Activated naive CD4-positive, alpha-beta T cell treated with anti-CD3 and anti-CD28 coated beads, Interleukin-2, amount 10 ng/mL, durations not matched to agents 7 days and 5 days (primary cell): Measurements from ENCODE around the gene KDM5B.

Source experiments
- CTCF ChIA-PET: fragments of 350-600 bp; sonication (Branson Sonifier 250); formaldehyde crosslinking; loops from one replicate; lab custom pipeline; 2021; ENCODE audit warnings: antibody characterized with exemption; lab: Charles Lee
- DNase-seq: peaks from one replicate; pipeline ENCODE4 v3.0.0-alpha.2; 2020
- H3K27ac Mint-ChIP-seq: one replicate; pipeline ENCODE4 v1.8.0; 2021; ENCODE audit warnings: mild to moderate bottlenecking, moderate library complexity, mixed read lengths
- H3K27me3 Mint-ChIP-seq: one replicate; pipeline ENCODE4 v1.8.0; 2021; ENCODE audit warnings: mild to moderate bottlenecking, mixed read lengths
- H3K36me3 Mint-ChIP-seq: one replicate; pipeline ENCODE4 v1.8.0; 2021; ENCODE audit warnings: mixed read lengths
- H3K4me1 Mint-ChIP-seq: one replicate; pipeline ENCODE4 v1.8.0; 2021; ENCODE audit warnings: mixed read lengths
- H3K4me3 Mint-ChIP-seq: one replicate; pipeline ENCODE4 v1.8.0; 2021; ENCODE audit warnings: mild to moderate bottlenecking, moderate library complexity, mixed read lengths
- H3K9me3 Mint-ChIP-seq: one replicate; pipeline ENCODE4 v1.8.0; 2021; ENCODE audit warnings: mixed read lengths

The KDM5B gene

DNA sequence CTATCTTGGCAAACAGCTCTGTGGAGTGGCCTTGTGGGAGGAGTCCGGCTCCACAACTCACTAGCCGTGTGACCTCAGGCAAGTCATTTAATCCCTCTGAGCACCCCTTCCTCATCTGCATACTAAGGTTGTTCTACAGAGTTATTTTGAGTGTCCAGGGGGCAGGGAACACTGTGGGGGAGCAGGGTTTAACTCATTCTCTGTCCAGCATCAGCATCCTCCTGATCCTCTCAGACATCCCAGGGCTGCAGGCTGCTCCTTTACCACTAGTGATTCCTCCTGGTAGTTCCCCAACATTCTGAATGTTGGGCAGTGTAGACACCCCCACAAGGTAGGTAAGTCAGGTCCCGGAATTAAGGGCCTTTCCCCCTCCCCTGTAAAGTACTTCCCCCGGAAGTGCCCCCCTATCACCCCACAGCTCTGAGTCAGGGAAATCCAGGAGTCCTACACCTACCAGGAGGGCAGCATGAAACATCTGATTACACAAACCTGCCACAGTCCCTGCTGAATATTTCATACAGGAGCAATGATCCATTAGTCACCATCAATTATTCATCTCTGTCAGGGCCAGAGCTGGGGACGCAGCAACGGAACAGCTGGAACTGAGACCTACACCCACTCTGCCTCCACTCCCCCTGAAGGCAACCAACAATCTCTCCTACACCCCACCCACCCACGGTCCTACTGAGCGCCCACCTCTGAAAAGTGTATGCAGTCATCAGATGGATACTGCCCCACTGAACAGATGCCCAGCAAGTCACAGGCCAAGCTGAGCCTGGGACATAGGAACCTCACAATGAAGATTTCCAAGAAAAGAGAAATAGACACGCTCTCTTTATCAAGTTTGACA is 118.5 kb downstream of the KDM5B start:
- Mint-ChIP-seq H3K27ac (no peak overlapping the region), H3K4me3 (no peak overlapping the region), H3K4me1 (no peaks in the 10 kb centered on the region), H3K9me3 (no peaks in the 10 kb centered on the region), H3K36me3 (no peaks in the 10 kb centered on the region), H3K27me3 (peaks cover 67% of the 10 kb centered on the region)
- CTCF ChIA-PET = no interaction called here
- DNase-seq = peak; percentile 8

DNA sequence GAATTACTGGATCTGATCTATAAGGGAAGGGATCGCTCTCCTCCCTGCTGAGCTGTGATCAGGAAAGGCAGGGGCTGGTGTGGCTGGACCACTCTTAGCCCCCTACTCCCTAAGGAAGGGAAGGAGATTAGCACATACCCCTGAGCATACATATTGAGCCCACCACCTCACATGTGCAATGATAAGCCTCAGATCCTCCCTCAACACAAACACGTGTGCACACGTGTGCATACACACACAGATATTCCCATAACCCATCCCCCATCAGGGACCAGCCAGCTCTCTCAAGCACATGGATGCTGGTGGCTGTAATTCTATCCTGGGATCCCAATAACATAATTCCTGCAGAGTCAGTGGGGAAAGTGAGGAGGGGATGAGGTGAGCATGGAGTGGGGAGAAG is 119.1 kb downstream of the KDM5B start:
- H3K27me3 Mint-ChIP-seq = peaks cover 70% of the 10 kb centered on the region
- peak; percentile 5 for DNase-seq
- no peak overlapping the region for H3K4me3 Mint-ChIP-seq
- CTCF ChIA-PET = interaction anchor here (1.2 kb wide), 1 partner anchor 9 kb away, joined by 3 read pairs; no protein-coding TSS in a partner anchor
- no peaks in the 10 kb centered on the region for H3K9me3 Mint-ChIP-seq
- H3K36me3 Mint-ChIP-seq = no peaks in the 10 kb centered on the region
- H3K27ac Mint-ChIP-seq = no peak overlapping the region
- no peaks in the 10 kb centered on the region for H3K4me1 Mint-ChIP-seq

DNA sequence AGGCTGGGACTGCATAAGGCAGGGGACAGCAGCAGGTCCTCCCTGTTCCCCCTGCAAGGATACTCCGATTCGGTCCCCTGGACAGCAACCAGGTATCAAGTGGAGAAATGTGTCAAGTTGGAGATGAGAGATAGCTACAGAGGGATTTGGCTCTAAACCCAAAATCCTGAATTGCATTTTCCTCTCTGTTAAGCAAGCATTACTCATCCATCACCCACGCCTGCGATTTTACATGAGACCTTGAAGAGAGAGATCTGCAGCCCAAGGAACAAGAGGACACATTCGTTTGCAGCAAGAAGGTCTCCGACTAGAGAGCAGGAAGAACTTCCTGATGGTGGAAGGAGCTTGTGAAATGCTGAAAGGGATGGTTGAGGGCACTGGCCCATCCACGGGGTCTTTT is 119.8 kb downstream of the KDM5B start:
- Mint-ChIP-seq H3K27me3 (peaks cover 64% of the 10 kb centered on the region), H3K4me3 (no peak overlapping the region), H3K27ac (no peak overlapping the region), H3K36me3 (no peaks in the 10 kb centered on the region), H3K4me1 (no peaks in the 10 kb centered on the region), H3K9me3 (no peaks in the 10 kb centered on the region)
- CTCF ChIA-PET = interaction anchor here (1.2 kb wide), 1 partner anchor 10 kb away, joined by 3 read pairs; no protein-coding TSS in a partner anchor
- peak; percentile 1 for DNase-seq

DNA sequence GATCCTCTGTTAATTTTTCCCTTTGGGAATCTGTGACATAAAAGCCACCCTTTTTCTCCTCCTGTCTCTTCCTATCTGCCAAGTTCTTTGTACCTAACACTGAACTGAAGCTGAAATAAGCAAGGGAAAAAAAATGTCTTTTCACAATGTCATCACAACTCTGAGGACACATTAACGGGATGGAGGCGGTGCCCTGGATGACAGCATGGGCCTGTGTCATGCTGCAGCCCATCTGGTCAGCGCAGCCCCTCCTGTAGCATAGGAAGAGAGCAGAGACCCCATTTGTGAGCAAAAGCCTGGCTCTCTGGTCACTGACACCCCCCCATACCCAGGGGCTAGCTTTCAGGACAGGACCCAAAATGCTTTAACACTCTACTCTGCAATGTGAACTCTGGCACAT is 120.4 kb downstream of the KDM5B start:
- Mint-ChIP-seq H3K27ac (no peak overlapping the region), H3K36me3 (no peaks in the 10 kb centered on the region), H3K27me3 (peaks cover 60% of the 10 kb centered on the region), H3K9me3 (no peaks in the 10 kb centered on the region), H3K4me1 (no peaks in the 10 kb centered on the region), H3K4me3 (no peak overlapping the region)
- CTCF ChIA-PET = interaction anchor here (1.2 kb wide), 1 partner anchor 10 kb away, joined by 3 read pairs; no protein-coding TSS in a partner anchor
- DNase-seq = peak; percentile 6

DNA sequence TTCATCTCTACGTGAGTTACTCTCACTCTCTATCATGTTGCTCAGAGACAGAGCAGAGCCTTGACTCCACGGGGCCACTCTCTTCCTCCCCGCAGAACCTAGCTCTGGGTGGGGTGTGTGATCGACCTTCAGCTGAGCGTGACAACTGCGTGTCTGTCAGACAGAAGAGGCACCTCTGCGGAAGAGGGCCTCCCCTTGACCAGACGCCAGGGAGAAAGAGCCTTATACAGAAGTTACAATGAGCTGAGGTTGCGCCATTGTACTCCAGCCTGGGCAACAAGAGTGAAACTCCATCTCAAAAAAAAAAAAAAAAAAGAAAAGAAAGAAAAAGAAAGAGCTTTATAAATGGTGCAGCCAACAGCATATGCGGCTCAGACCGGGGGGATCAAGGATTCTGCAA is 120.9 kb downstream of the KDM5B start:
- DNase-seq = no peak
- CTCF ChIA-PET = no interaction called here
- Mint-ChIP-seq H3K4me3 (no peak overlapping the region), H3K36me3 (no peaks in the 10 kb centered on the region), H3K27me3 (peaks cover 61% of the 10 kb centered on the region), H3K9me3 (no peaks in the 10 kb centered on the region), H3K4me1 (no peaks in the 10 kb centered on the region), H3K27ac (no peak overlapping the region)

DNA sequence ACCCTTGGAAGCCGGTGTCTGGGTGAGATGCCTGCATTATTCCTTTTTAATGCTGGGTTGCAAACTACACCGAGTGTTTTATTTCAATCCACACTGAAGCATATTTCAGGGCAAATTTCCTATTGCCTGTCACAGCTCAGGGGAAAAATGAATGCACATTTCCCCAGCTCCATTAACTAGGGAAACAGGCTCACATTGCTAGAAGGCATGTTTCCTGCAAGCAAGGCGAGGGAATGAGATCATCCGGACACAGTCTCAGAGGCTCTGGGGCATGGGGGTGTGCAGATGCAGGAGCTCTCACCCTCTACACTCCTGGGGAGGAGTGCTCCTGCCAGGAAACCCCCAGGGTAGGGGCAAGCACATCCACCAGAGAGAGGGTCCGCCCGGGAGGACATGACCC is 122.6 kb downstream of the KDM5B start:
- Mint-ChIP-seq H3K4me1 (no peaks in the 10 kb centered on the region), H3K27me3 (peaks cover 64% of the 10 kb centered on the region), H3K36me3 (no peaks in the 10 kb centered on the region), H3K9me3 (no peaks in the 10 kb centered on the region), H3K4me3 (no peak overlapping the region), H3K27ac (no peak overlapping the region)
- DNase-seq = peak; percentile 5
- CTCF ChIA-PET = no interaction called here

DNA sequence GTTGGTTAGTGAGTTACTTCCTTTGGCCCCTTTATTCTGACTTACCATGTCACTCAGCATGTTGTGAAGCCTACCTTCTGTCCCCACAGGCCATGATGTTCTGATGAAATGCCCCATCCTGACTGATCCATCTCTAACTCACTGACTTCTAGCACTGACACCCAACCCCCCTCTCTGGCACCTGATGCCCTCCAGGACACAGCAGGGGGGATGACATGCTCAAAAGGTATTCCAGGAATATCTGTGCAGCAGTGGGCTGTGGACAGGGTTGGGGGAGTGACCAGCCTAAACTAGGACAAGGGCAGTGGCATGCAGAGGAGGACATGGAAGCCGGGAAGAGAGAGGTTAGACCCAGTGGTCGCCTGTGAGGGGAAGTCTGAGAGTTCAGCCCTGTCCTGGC is 123.5 kb downstream of the KDM5B start:
- H3K27me3 Mint-ChIP-seq = peaks cover 69% of the 10 kb centered on the region
- CTCF ChIA-PET = no interaction called here
- H3K4me3 Mint-ChIP-seq = no peak overlapping the region
- no peak overlapping the region for H3K27ac Mint-ChIP-seq
- no peaks in the 10 kb centered on the region for H3K36me3 Mint-ChIP-seq
- H3K4me1 Mint-ChIP-seq = no peaks in the 10 kb centered on the region
- peak; percentile 4 for DNase-seq
- H3K9me3 Mint-ChIP-seq = no peaks in the 10 kb centered on the region

DNA sequence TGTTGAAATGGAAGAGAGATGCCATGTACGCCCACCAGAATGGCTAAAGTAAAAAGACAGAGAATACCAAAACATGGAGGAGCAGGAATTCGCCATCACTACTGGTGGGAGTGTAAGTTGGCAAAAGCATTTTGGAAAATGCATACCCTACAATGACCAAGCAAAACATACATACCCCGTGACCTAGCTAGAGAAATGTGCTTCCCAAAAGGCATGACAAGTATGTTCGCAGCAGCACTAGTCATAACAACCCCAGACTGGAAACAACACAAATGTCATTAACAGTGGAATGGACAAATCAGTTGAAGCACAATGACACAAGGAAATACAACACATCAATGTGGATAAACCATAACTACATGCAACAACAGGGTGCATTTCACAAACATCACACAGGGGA is 125.2 kb downstream of the KDM5B start:
- H3K4me1 Mint-ChIP-seq = no peaks in the 10 kb centered on the region
- no peak overlapping the region for H3K27ac Mint-ChIP-seq
- no peak overlapping the region for H3K4me3 Mint-ChIP-seq
- peak; percentile 4 for DNase-seq
- CTCF ChIA-PET = no interaction called here
- no peaks in the 10 kb centered on the region for H3K36me3 Mint-ChIP-seq
- no peaks in the 10 kb centered on the region for H3K9me3 Mint-ChIP-seq
- peaks cover 69% of the 10 kb centered on the region for H3K27me3 Mint-ChIP-seq

DNA sequence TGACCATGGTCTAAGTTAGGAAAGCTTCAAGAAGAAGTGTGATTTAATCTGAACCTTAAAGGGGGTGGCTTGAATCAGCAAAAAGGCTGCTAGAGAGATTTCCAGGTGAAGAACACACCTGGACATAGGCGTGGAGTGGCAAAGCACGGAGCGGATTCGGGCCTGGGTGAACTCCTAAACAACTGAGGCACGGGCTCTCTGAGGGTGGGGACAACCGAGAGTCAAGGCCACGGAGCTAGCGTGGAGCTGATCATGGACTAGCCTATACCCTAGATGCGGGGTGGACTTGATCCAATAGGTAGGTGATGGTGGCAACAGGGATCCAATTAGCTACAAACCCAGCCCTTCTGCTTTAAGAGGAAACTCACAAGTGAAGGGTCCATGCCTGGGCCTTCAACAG is 125.7 kb downstream of the KDM5B start:
- DNase-seq = no peak
- Mint-ChIP-seq H3K27me3 (peaks cover 64% of the 10 kb centered on the region), H3K36me3 (no peaks in the 10 kb centered on the region), H3K4me1 (no peaks in the 10 kb centered on the region), H3K4me3 (no peak overlapping the region), H3K9me3 (no peaks in the 10 kb centered on the region), H3K27ac (no peak overlapping the region)
- CTCF ChIA-PET = interaction anchor here (2.5 kb wide), 1 partner anchor 10 kb away, joined by 9 read pairs; no protein-coding TSS in a partner anchor

DNA sequence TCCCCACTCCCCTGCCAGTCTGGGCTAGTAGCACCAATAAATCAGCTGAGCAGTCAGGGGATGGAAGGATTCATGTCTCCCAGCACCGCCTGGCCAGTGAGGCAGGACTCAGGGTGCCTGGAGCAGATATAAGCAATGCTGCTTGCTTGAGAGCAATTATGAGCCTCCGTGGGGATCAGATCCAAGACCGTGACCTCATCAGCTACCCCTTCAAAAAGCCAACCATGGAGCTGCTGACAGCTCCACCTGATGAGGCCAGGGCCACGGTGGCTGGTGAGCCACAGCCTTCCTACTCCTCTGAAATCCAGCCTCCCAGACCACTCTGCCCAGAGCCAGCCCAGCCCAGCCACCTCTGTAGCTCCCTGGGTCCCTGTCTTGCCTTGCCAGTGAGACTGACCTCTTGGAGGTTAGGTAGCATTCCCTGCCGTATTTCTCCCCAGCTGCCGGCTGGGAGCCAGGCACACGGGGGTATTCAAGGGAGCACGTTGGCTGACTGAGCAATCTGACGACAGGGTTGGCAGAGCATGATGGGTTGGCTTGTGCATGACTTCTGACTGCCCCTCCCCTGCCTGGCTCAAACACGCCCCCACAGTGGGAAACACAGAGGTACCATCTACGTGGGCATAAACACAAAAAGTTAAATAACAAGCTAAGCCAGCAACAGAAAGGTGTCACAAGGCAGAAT is 126.3 kb downstream of the KDM5B start:
- Mint-ChIP-seq H3K27ac (no peak overlapping the region), H3K36me3 (no peaks in the 10 kb centered on the region), H3K9me3 (no peaks in the 10 kb centered on the region), H3K27me3 (peaks cover 58% of the 10 kb centered on the region), H3K4me3 (no peak overlapping the region), H3K4me1 (no peaks in the 10 kb centered on the region)
- peak; percentile 8 for DNase-seq
- CTCF ChIA-PET = interaction anchor here (2.3 to 2.5 kb wide), 2 partner anchors 10 to 23 kb away, joined by 7 to 9 read pairs; no protein-coding TSS in a partner anchor

DNA sequence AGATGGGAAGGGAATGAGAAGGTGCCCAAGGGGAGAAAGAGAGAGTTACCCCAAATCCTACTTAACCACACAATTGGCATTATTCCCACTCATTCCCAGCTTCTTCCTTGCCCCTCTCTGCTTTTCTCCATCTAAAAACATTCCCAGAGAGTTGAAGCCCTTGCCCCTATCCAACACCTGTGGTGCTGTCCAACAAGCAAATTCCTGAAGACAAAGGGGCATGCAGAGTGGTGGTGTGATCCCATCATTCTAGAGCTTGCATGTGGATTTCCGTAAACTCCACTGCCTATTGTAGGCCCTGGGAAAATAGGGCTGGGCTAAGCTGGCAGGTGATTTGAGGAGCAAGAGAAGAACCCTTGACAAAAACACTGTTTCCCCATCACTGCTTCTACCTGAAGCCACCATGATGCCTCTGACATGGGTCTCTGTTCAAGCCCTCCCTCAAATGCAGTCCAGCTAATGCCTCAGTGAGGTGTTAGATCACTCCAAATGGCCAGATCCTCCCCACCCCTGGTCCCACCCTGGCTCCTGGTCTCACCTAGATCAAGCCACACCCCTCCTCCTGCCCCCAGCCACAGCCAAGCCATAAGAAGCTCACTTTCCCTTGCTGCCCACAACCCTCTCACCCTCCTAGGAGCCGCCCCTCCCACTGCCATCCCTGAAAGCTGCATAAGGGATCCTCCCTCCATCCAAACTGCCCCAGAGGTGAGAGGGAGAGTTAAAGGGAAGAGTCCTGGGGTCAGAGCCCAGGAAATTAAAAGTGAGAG is 127.5 kb downstream of the KDM5B start:
- Mint-ChIP-seq H3K36me3 (no peaks in the 10 kb centered on the region), H3K9me3 (no peaks in the 10 kb centered on the region), H3K4me1 (no peaks in the 10 kb centered on the region), H3K4me3 (no peak overlapping the region), H3K27ac (no peak overlapping the region), H3K27me3 (peaks cover 51% of the 10 kb centered on the region)
- peak; percentile 6 for DNase-seq
- CTCF ChIA-PET = interaction anchor here (2.3 to 2.5 kb wide), 2 partner anchors 11 to 22 kb away, joined by 7 to 9 read pairs; no protein-coding TSS in a partner anchor

DNA sequence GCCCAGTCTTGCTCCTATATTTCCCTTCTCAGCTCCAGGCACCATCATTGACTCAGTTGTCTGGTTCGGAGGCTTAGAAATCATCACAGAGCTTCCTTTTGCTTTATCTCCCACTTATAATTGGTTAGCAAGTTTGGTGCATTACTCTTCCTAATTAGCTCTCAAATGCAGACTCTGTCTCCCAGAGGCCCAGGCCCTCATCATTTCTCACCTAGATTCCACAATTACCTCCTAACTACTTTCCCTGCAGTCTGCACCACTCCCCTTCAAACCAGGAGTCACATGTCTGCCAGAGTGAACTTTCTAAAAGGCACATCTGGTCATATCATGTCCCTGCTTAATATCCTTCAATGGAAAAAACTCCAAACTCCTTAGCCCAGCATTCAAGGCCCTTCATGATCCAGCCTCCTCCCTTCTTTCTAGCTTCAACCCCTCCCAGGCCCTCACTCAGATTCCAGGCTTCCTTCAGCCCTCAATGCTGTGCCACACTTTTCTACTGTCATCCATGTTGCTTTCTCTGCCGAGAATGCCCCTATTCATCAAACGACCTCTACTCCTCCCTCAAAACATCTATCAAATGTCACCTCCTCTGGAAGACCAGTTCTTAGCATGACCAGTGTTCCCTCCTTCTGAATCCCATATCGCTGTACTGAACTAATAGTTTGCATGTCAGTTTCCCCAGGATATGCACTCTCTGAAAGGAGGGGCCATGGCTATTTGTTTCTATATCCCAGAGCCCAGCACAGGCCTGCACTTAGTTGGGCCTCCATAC is 128.6 kb downstream of the KDM5B start:
- DNase-seq = no peak
- Mint-ChIP-seq H3K4me3 (no peak overlapping the region), H3K27ac (no peak overlapping the region), H3K27me3 (peaks cover 41% of the 10 kb centered on the region), H3K36me3 (no peaks in the 10 kb centered on the region), H3K4me1 (no peaks in the 10 kb centered on the region), H3K9me3 (no peaks in the 10 kb centered on the region)
- CTCF ChIA-PET = interaction anchor here (2.3 kb wide), 1 partner anchor 21 kb away, joined by 7 read pairs; no protein-coding TSS in a partner anchor

DNA sequence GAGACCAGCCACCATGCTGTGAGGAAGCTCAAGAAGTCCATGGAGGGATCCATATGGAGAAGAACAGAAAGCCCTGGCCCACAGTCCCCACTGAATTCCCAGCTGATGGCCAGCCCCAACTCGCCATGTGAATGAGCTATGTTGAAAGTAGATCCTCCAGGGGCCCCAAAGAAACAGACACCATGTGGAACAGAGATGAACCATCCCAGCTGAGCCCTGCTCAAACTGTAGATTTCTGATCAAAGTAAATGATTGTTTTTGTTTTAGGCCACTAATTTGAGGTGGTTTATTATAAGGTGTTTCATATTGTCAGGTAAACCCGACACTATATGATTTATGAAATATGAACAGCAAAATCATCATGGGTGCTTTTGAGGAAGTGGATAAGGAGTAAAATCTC is 130.8 kb downstream of the KDM5B start:
- no peaks in the 10 kb centered on the region for H3K4me1 Mint-ChIP-seq
- DNase-seq = peak; percentile 14
- no peaks in the 10 kb centered on the region for H3K36me3 Mint-ChIP-seq
- CTCF ChIA-PET = no interaction called here
- peaks cover 38% of the 10 kb centered on the region for H3K27me3 Mint-ChIP-seq
- no peak overlapping the region for H3K4me3 Mint-ChIP-seq
- no peak overlapping the region for H3K27ac Mint-ChIP-seq
- H3K9me3 Mint-ChIP-seq = peaks cover under 1% of the 10 kb centered on the region
